GM12878 (cell line): ENCODE measurements around the gene TELO2. TPM values are rescaled to one million over a fixed set of nuclear protein-coding genes. Genes with fewer than 3 reads are reported as not detected.
A peak's percentile ranks its signal among the peaks of the same experiment; 100 is the strongest.

ENCODE experiments used
- ATAC-seq: fragments of 200-7000 bp; cut with Tn5 transposase; 3 replicates; pipeline ENCODE4 v1.9.1; 2020; ENCODE audit warnings: mild to moderate bottlenecking, moderate library complexity
- BruUV-seq: library from RNA; stranded (reverse); fragments of 400-500 nt; replicated peaks from 2 replicates; lab custom pipeline; 2021; lab: Mats Ljungman, UMichigan
- CTCF ChIA-PET: fragments of 300-600 bp; sonication (Branson Sonifier 250); formaldehyde crosslinking; extraction: SDS; loops from one replicate; lab custom pipeline; 2021; ENCODE audit warnings: inconsistent platforms; lab: Yijun Ruan, JAX
- POLR2A ChIA-PET: fragments of 350-600 bp; formaldehyde crosslinking; extraction: SDS; loops from one replicate; lab custom pipeline; 2021; ENCODE audit warnings: inconsistent platforms; lab: Charles Lee
- RAD21 ChIA-PET: fragments of 300-600 bp; sonication (Branson Sonifier 250); formaldehyde crosslinking; loops from one replicate; lab custom pipeline; 2023; ENCODE audit warnings: antibody characterized with exemption; ENCODE audit not compliant: unreplicated experiment; lab: Charles Lee
- SMC1A ChIA-PET: fragments of 300-600 bp; sonication (Branson Sonifier 250); formaldehyde crosslinking; loops from one replicate; lab custom pipeline; 2023; ENCODE audit not compliant: unreplicated experiment, uncharacterized antibody; lab: Charles Lee
- DNase-seq: peaks from one replicate; pipeline ENCODE4 v3.0.0-alpha.2; 2011; ENCODE audit warnings: low read depth, low spot score
- FAIRE-seq: peaks from 3 replicates; lab custom pipeline; 2011; peaks lifted over from hg19 to GRCh38; lab: Jason Lieb, UNC
- H2AFZ ChIP-seq: 2 replicates; pipeline ENCODE4 v1.6.0; 2011; ENCODE audit warnings: low read depth, low read length, control low read depth; ENCODE audit not compliant: control insufficient read depth
- H3K27ac ChIP-seq: 2 replicates; pipeline ENCODE4 v1.5.1; 2011; ENCODE audit warnings: control low read depth; ENCODE audit not compliant: control insufficient read depth, insufficient read depth
- H3K27me3 ChIP-seq, 2 experiments: replicated peaks in 1 of 2; 2 replicates each; pipeline versions ENCODE4 v1.6.0 to v1.6.1; 2011; ENCODE audit warnings: low read length in 1 of 2; ENCODE audit not compliant: control insufficient read depth in 2 of 2, insufficient read depth in 2 of 2
- H3K36me3 ChIP-seq, 2 experiments: 2 replicates each; pipeline ENCODE4 v1.5.1; 2011; ENCODE audit warnings: low read length in 1 of 2; ENCODE audit not compliant: control insufficient read depth in 2 of 2, insufficient read depth in 2 of 2
- H3K4me1 ChIP-seq: 2 replicates; pipeline ENCODE4 v1.6.1; 2011; ENCODE audit warnings: mild to moderate bottlenecking, low read length, moderate library complexity, mixed read lengths; ENCODE audit not compliant: control insufficient read depth, insufficient read depth
- H3K4me2 ChIP-seq: 2 replicates; pipeline ENCODE4 v1.6.0; 2011; ENCODE audit warnings: control low read depth; ENCODE audit not compliant: control insufficient read depth, insufficient read depth
- H3K4me3 ChIP-seq: fragments of 200-600 bp; sonication (generic); 2 replicates; pipeline ENCODE4 v1.5.1; 2016
- H3K79me2 ChIP-seq: 2 replicates; pipeline ENCODE4 v1.6.0; 2011; ENCODE audit warnings: low read length; ENCODE audit not compliant: control insufficient read depth, insufficient read depth
- H3K9ac ChIP-seq: 2 replicates; pipeline ENCODE4 v1.8.0; 2011; ENCODE audit warnings: low read length, control low read depth, mixed read lengths; ENCODE audit not compliant: control insufficient read depth, insufficient read depth
- H3K9me3 ChIP-seq: replicated peaks from 3 replicates; pipeline ENCODE4 v1.5.1; 2011; ENCODE audit warnings: mild to moderate bottlenecking, low read length; ENCODE audit not compliant: control insufficient read depth, insufficient read depth
- H4K20me1 ChIP-seq: 2 replicates; pipeline ENCODE4 v1.6.0; 2011; ENCODE audit not compliant: control insufficient read depth, insufficient read depth
- ESRRA ChIP-seq: IDR thresholded peaks from 2 replicates; pipeline ENCODE4 v1.6.1; 2012; ENCODE audit warnings: mild to moderate bottlenecking, low read length, improper control_type of control experiment
- KAT2A ChIP-seq: conservative IDR thresholded peaks from 2 replicates; pipeline ENCODE4 v1.6.1; 2011; ENCODE audit warnings: low read depth, low read length; ENCODE audit not compliant: control insufficient read depth
- NFYB ChIP-seq: IDR thresholded peaks from 2 replicates; pipeline ENCODE4 v1.6.1; 2011; ENCODE audit warnings: low read depth, mild to moderate bottlenecking, low read length, improper control_type of control experiment, moderate library complexity; ENCODE audit not compliant: insufficient read depth
- SMAD5 ChIP-seq: IDR thresholded peaks from 2 replicates; pipeline ENCODE4 v1.6.1; 2016; ENCODE audit warnings: antibody characterized with exemption, low read depth
- TCF12 ChIP-seq: IDR thresholded peaks from 2 replicates; pipeline ENCODE4 v1.6.1; 2011; ENCODE audit warnings: low read depth, mild to moderate bottlenecking, low read length
- USF1 ChIP-seq: IDR thresholded peaks from 2 replicates; pipeline ENCODE4 v1.6.1; 2011; ENCODE audit warnings: borderline replicate concordance, low read depth, mild to moderate bottlenecking, moderate library complexity, mixed read lengths, low read length; ENCODE audit not compliant: insufficient read depth; ENCODE audit errors: extremely low read length
- ZNF687 ChIP-seq: fragments of 450-650 bp; IDR thresholded peaks from 2 replicates; pipeline ENCODE4 v1.6.1; 2017; ENCODE audit warnings: mild to moderate bottlenecking, moderate library complexity
- WGBS: methylation state at CpG from one replicate; pipeline ENCODE4 v1.1.6; 2016; ENCODE audit warnings: low lambda C conversion rate; ENCODE audit not compliant: insufficient replicate concordance, insufficient coverage; ENCODE audit errors: missing lambda C conversion rate; 5-methylcytosine and 5-hydroxymethylcytosine counted together
- in situ Hi-C: fragments of 300-500 bp; cut with MboI; formaldehyde crosslinking; loops from 9 replicates; pipeline ENCODE4 v1.14.3; 2018; ENCODE audit warnings: mixed read lengths
- intact Hi-C: fragments of 100-400 bp; cut with micrococcal nuclease; formaldehyde crosslinking; loops from one replicate; pipeline ENCODE4 v1.14.2; 2022; ENCODE audit not compliant: unreplicated experiment
- polyA plus RNA-seq, 11 experiments: library from polyadenylated mRNA; depleted of rRNA in 4 of 11; unstranded in 6 of 11; stranded (reverse) in 5 of 11; fragments of >200 nt; fragmentation: Nextera tagmentation in 4 of 11; fragmentation: Illumina TruSeq in 1 of 11; extraction: Ambion mirVana in 4 of 11; extraction: Trizol in 1 of 11; gene quantifications; 1 replicate in 1 of 11; 2 replicates in 10 of 11; pipeline versions ENCODE4 v1.2.1 to v1.2.3, GENCODE V29; 2011 to 2016; ENCODE audit warnings: inconsistent platforms in 2 of 11, missing spikeins in 2 of 11, low read depth in 1 of 11
- total RNA-seq, 4 experiments: library from RNA; depleted of rRNA in 3 of 4; stranded (reverse); fragments of >200 nt in 3 of 4; fragmentation: Illumina TruSeq in 1 of 4; extraction: Trizol in 1 of 4; gene quantifications; 2 replicates each; pipeline versions ENCODE4 v1.2.1 to v1.2.3, GENCODE V29; 2013 to 2021

TELO2 gene
- total and polyA plus RNA-seq, 10 of the 15 experiments (the other 5 are each of a cell fraction or from before 2014, with no cell fraction given), result 0.55 to 72.8 (median 18.6) TPM

- Histone ChIP-seq H2AFZ (no peak overlapping the region), H3K27ac (no peak overlapping the region), H3K79me2 (no peaks in the 10 kb centered on the region), H3K4me3 (no peak overlapping the region), H3K4me2 (no peak overlapping the region), H3K4me1 (no peaks in the 10 kb centered on the region), H3K36me3 (no peaks in the 10 kb centered on the region), H4K20me1 (no peaks in the 10 kb centered on the region), H3K9ac (no peak overlapping the region), H3K9me3 (no peaks in the 10 kb centered on the region), H3K27me3 (no peaks in the 10 kb centered on the region; a peak in 2 of 4 replicates)
- BruUV-seq, result no TSS peak
- WGBS, result 34% methylated on average over 10 of the region's 10 CpGs
- ATAC-seq (no peak), FAIRE-seq (no peak), DNase-seq (no peak)
- ChIA-PET SMC1A (no interaction called here), POLR2A (interaction anchor here (0.6 kb wide), 1 partner anchor 172 kb away, joined by 3 read pairs; no protein-coding TSS in a partner anchor), RAD21 (no interaction called here), CTCF (no interaction called here)
- in situ Hi-C loops, result no loop called here
- intact Hi-C loops, result no loop called here
- peak; percentile 11 for TF ChIP-seq USF1
- TF ChIP-seq KAT2A, result no peak
Measured at GRCh38 chr16:1532771-1533170, 39.6 kb downstream of the TELO2 start.

- H3K27ac ChIP-seq, result no peak within 1 kb of the TSS
- no peaks in the 10 kb centered on the region for H3K4me1 ChIP-seq
- ChIA-PET SMC1A (no interaction called here), CTCF (no interaction called here), POLR2A (no interaction called here), RAD21 (no interaction called here)
- no peak within 1 kb of the TSS for H3K4me2 ChIP-seq
- no peaks in the 10 kb centered on the region for H3K79me2 ChIP-seq
- WGBS, result 23% methylated on average over 27 of the region's 27 CpGs
- intact Hi-C loops, result no loop called here
- no peak for TF ChIP-seq TCF12
- no peak for TF ChIP-seq NFYB
- TF ChIP-seq SMAD5, result no peak
- no peak for TF ChIP-seq ZNF687
- TF ChIP-seq ESRRA, result no peak
- no peak within 1 kb of the TSS for H3K9ac ChIP-seq
- H2AFZ ChIP-seq, result no peak within 1 kb of the TSS
- H4K20me1 ChIP-seq, result no peaks in the 10 kb centered on the region
- no peak within 1 kb of the TSS for H3K4me3 ChIP-seq
- in situ Hi-C loops, result no loop called here
- no peaks in the 10 kb centered on the region for H3K9me3 ChIP-seq
- ATAC-seq, result peak; percentile 19; the same call in 2 of the 3 replicates
- FAIRE-seq, result no peak
- BruUV-seq, result no TSS peak
- no peaks in the 10 kb centered on the region for H3K36me3 ChIP-seq
- no peaks in the 10 kb centered on the region; a peak in 2 of 4 replicates for H3K27me3 ChIP-seq
- DNase-seq, result no peak
Measured at GRCh38 chr16:1533443-1533951, 40.3 kb downstream of the TELO2 start, which contains the start of gene TMEM204. TSS of gene TMEM204 (plus strand) at chr16:1533666. CDS start at chr16:1534276, 610 bp downstream.
